IPS-15b (cell line): ENCODE measurements around the gene SLC6A4.
"Not testable (repeated sequence)": the region's sequence is repeated elsewhere in the genome, so short reads cannot be mapped to it uniquely, and the experiment has no call there.

Experiments
- H3K27me3 ChIP-seq: one replicate; pipeline ENCODE4 v1.6.1; 2013; ENCODE audit warnings: low read length; ENCODE audit not compliant: control insufficient read depth, insufficient read depth
- H3K36me3 ChIP-seq: one replicate; pipeline ENCODE4 v1.6.1; 2013; ENCODE audit warnings: low read length; ENCODE audit not compliant: control insufficient read depth, insufficient read depth
- H3K4me1 ChIP-seq: one replicate; pipeline ENCODE4 v1.6.1; 2013; ENCODE audit warnings: mild to moderate bottlenecking, low read length; ENCODE audit not compliant: control insufficient read depth, insufficient read depth
- H3K4me3 ChIP-seq: one replicate; pipeline ENCODE4 v1.5.1; 2013; ENCODE audit warnings: low read depth, low read length
- H3K9ac ChIP-seq: one replicate; pipeline ENCODE4 v1.6.1; 2013; ENCODE audit warnings: low read depth, mild to moderate bottlenecking, low read length
- H3K9me3 ChIP-seq: one replicate; pipeline ENCODE4 v1.6.1; 2013; ENCODE audit warnings: mild to moderate bottlenecking, low read length; ENCODE audit not compliant: control insufficient read depth, insufficient read depth

SLC6A4 gene

GRCh38 chr17:30165147-30165546 lies 70.3 kb downstream of the SLC6A4 start:
- H3K4me3 ChIP-seq: no peak overlapping the region
- H3K27me3 ChIP-seq: no peaks in the 10 kb centered on the region
- no peak overlapping the region for H3K9ac ChIP-seq
- no peaks in the 10 kb centered on the region for H3K4me1 ChIP-seq
- no peaks in the 10 kb centered on the region for H3K36me3 ChIP-seq
- H3K9me3 ChIP-seq: no peaks in the 10 kb centered on the region

DNA sequence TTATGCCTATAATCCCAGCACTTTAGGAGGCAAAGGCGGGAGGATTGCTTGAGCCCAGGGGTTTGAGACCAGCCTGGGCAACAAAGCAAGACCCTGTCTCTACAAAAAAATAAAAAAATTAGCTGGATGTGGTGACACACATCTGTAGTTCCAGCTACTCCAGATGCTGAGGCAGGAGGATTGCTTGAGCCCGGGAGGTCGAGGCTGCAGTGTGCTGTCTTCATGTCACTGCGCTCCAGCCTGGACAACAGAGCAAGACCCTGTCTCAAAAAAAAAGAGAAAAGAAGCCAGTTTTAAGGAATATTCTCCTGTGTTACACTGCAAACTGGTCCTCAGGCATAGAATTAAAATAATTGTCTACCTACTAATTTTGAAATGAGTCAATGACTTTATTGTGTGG lies 71.0 kb downstream of the SLC6A4 start:
- Histone ChIP-seq H3K36me3 (no peaks in the 10 kb centered on the region), H3K27me3 (no peaks in the 10 kb centered on the region), H3K4me3 (no peak overlapping the region), H3K4me1 (no peaks in the 10 kb centered on the region), H3K9ac (no peak overlapping the region), H3K9me3 (no peaks in the 10 kb centered on the region)

- H3K9me3 ChIP-seq: no peaks in the 10 kb centered on the region
- no peaks in the 10 kb centered on the region for H3K27me3 ChIP-seq
- H3K36me3 ChIP-seq: no peaks in the 10 kb centered on the region
- no peak overlapping the region for H3K9ac ChIP-seq
- H3K4me1 ChIP-seq: no peaks in the 10 kb centered on the region
- no peak overlapping the region for H3K4me3 ChIP-seq
These were observed 73.9 kb downstream of the SLC6A4 start for GRCh38 chr17:30161601-30162000.

DNA sequence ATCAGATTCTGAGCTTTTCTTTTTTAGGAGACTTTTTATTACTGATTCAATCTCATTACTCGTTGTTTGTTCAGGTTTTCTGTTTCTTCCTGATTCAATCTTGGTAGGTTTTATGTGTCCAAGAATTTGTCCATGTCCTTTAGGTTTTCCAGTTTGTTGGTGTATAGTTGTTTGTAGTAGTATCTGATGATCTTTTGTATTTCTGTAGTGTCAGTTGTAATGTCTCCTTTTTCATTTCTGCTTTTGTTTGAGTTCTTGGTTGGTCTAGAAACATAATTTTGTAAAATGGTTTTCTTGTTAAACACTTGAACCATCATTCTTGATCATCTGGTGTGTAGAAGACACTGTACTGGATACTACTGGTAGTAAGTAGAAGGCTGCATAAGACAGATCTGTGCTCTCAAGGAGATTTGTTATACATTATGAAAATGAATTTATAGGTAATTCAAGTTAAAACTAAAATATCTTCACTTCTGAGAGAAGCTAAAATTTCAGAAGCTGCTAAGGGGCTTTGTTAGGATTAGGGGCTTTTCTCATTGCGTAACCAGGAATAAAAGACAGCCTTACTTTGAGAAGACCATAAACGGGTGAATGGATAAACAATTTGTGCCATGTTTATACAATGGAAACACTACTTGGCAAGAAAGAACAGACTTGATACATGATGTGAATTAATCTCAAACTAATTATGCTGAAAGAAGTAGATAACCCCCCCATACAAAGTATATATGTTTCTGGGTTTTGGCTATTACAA lies 74.9 kb downstream of the SLC6A4 start:
- H3K9ac ChIP-seq: no peak overlapping the region
- no peak overlapping the region for H3K4me3 ChIP-seq
- H3K27me3 ChIP-seq: no peaks in the 10 kb centered on the region
- no peaks in the 10 kb centered on the region for H3K36me3 ChIP-seq
- no peaks in the 10 kb centered on the region for H3K9me3 ChIP-seq
- H3K4me1 ChIP-seq: no peaks in the 10 kb centered on the region

DNA sequence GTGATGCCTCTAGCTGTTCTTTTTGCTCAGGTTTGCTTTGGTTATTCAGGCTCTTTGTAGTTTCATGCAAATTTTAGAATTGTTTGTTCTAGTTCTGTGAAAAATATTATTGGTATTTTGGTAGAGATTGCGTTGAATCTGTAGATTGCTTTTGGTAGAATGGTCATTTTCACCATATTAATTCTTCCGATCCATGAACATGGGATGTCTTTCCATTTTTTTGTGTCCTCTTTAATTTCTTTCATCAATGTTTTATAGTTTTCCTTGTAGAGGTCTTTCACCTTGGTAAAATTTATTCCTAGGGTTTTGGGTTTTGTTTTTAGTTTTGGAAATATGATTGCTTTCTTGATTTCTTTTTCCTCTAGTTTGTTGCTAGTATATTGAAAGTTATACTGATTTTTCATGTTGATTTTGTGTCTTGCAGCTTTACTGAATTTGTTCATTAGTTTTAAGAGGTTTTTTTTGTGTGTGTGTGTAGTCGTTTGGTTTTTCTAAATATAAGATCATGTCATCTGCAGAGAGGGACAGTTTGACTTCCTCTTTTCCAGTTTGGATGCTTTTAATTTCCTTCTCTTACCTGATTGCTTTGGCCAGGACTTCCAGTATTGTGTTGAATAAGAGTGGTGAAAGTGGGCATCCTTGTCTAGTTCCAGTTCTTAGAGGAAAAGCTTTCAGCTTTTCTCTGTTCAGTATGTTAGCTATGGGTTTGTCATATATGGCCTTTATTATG lies 76.4 kb downstream of the SLC6A4 start:
- H3K4me1 ChIP-seq: no peaks in the 10 kb centered on the region
- H3K9me3 ChIP-seq: no peaks in the 10 kb centered on the region
- H3K27me3 ChIP-seq: no peaks in the 10 kb centered on the region
- H3K36me3 ChIP-seq: no peaks in the 10 kb centered on the region
- no peak overlapping the region for H3K4me3 ChIP-seq
- H3K9ac ChIP-seq: no peak overlapping the region

- no peaks in the 10 kb centered on the region for H3K9me3 ChIP-seq
- no peaks in the 10 kb centered on the region for H3K36me3 ChIP-seq
- no peak overlapping the region for H3K4me3 ChIP-seq
- no peaks in the 10 kb centered on the region for H3K4me1 ChIP-seq
- H3K9ac ChIP-seq: no peak overlapping the region
- H3K27me3 ChIP-seq: no peaks in the 10 kb centered on the region
These were observed 80.1 kb downstream of the SLC6A4 start for GRCh38 chr17:30155389-30155788.

- Histone ChIP-seq H3K4me1 (no peaks in the 10 kb centered on the region), H3K27me3 (no peaks in the 10 kb centered on the region)
These were observed 82.0 kb downstream of the SLC6A4 start for GRCh38 chr17:30153463-30153862.

GRCh38 chr17:30151471-30151870 lies 84.0 kb downstream of the SLC6A4 start:
- Histone ChIP-seq H3K9ac (no peak overlapping the region), H3K9me3 (no peaks in the 10 kb centered on the region), H3K36me3 (no peaks in the 10 kb centered on the region), H3K4me3 (no peak overlapping the region), H3K4me1 (no peaks in the 10 kb centered on the region), H3K27me3 (no peaks in the 10 kb centered on the region)

More at GRCh38 chr17:30153463-30153862, 82.0 kb downstream of the SLC6A4 start:
- Histone ChIP-seq H3K4me3 (no peak overlapping the region), H3K36me3 (no peaks in the 10 kb centered on the region), H3K9me3 (no peaks in the 10 kb centered on the region), H3K9ac (no peak overlapping the region)

- no peaks in the 10 kb centered on the region for H3K27me3 ChIP-seq
- no peaks in the 10 kb centered on the region for H3K9me3 ChIP-seq
- H3K36me3 ChIP-seq: no peaks in the 10 kb centered on the region
- no peaks in the 10 kb centered on the region for H3K4me1 ChIP-seq
- H3K4me3 ChIP-seq: no peak overlapping the region
- no peak overlapping the region for H3K9ac ChIP-seq
These were observed 87.1 kb downstream of the SLC6A4 start for GRCh38 chr17:30148376-30148775.

DNA sequence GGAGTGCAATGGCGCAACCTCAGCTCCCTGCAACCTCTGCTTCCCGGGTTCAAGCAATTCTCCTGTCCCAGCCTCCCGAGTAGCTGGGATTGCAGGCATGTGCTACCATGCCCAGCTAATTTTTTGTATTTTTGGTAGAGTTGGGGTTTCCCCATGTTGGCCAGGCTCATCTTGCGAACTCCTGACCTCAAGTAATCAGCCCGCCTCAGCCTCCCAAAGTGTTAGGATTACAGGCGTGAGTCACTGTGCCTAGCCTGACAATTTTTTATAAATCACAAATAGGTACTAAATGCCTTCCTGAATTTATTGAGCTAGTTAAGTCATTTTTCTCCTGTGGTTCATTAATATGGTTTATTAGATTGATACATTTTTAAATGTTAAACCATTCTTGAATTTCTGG lies 87.6 kb downstream of the SLC6A4 start:
- not testable (repeated sequence) for H3K9ac ChIP-seq, H3K4me1 ChIP-seq, H3K4me3 ChIP-seq, H3K36me3 ChIP-seq, H3K27me3 ChIP-seq, H3K9me3 ChIP-seq
